ENCODE results near the gene SEMA3F. TPM values are rescaled to one million over a fixed set of nuclear protein-coding genes. Genes with fewer than 3 reads are reported as not detected.
A peak's percentile ranks its signal among the peaks of the same experiment; 100 is the strongest.

The SEMA3F gene
- total RNA-seq, 4 donors from 2014 or later, result 106 to 151 (median 120) TPM

GRCh38 chr3:50186096-50186495, 31.0 kb downstream of the SEMA3F start:
- intact Hi-C loops (cut with DNase I; ENCODE audit: low total_unique reads), result no loop called here
- TF ChIP-seq, protein P1, sequence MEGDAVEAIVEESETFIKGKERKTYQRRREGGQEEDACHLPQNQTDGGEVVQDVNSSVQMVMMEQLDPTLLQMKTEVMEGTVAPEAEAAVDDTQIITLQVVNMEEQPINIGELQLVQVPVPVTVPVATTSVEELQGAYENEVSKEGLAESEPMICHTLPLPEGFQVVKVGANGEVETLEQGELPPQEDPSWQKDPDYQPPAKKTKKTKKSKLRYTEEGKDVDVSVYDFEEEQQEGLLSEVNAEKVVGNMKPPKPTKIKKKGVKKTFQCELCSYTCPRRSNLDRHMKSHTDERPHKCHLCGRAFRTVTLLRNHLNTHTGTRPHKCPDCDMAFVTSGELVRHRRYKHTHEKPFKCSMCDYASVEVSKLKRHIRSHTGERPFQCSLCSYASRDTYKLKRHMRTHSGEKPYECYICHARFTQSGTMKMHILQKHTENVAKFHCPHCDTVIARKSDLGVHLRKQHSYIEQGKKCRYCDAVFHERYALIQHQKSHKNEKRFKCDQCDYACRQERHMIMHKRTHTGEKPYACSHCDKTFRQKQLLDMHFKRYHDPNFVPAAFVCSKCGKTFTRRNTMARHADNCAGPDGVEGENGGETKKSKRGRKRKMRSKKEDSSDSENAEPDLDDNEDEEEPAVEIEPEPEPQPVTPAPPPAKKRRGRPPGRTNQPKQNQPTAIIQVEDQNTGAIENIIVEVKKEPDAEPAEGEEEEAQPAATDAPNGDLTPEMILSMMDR (IDR thresholded peaks at IDR 0.05), result no peak
- TF ChIP-seq POLR2A (IDR thresholded peaks at IDR 0.05), result no peak
- no peak overlapping the region for H3K4me3 ChIP-seq (ENCODE audit: low read depth, poor library complexity, severe bottlenecking)
- DNase-seq (ENCODE audit: low spot score in 2 of 2), result no peak
- WGBS, 2 donors, result 85 to 96% methylated on average over 4 to 10 of the region's 10 CpGs

DNA sequence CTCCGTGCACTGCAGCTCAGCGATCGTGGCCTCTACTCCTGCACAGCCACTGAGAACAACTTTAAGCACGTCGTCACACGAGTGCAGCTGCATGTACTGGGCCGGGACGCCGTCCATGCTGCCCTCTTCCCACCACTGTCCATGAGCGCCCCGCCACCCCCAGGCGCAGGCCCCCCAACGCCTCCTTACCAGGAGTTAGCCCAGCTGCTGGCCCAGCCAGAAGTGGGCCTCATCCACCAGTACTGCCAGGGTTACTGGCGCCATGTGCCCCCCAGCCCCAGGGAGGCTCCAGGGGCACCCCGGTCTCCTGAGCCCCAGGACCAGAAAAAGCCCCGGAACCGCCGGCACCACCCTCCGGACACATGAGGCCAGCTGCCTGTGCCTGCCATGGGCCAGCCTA, 32.6 kb downstream of the SEMA3F start:
- intact Hi-C loops (cut with DNase I; ENCODE audit: low total_unique reads), result loop anchor here (2.0 kb wide), 1 partner anchor 67 kb away; no protein-coding TSS in a partner anchor
- DNase-seq (ENCODE audit: low spot score in 2 of 2), result no peak
- TF ChIP-seq, protein P1 (IDR thresholded peaks at IDR 0.05), result no peak
- TF ChIP-seq POLR2A (IDR thresholded peaks at IDR 0.05), result no peak
- no peak overlapping the region for H3K4me3 ChIP-seq (ENCODE audit: low read depth, poor library complexity, severe bottlenecking)
- WGBS, 2 donors, result 89% methylated on average over 18 to 19 of the region's 19 CpGs

GRCh38 chr3:50189274-50189673, 34.1 kb downstream of the SEMA3F start:
- 7 to 14% methylated on average over 5 of the region's 5 CpGs for WGBS, 2 donors

DNA sequence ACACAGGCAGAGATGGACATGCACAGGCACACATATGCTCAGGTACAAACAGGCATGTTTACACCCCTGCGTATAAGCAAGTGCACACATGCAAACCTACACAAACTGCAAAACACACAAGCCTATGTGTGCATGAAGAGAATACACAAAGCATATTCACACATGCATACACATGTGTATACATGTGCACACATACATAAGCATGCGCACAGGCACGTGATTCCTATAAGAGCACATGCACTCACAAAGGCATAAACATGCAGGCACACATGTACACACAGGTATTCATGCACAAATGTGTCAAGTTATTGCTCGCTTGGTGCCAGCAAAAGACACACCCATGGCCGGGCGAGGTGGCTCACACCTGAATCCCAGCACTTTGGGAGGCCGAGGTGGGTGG, 34.9 kb downstream of the SEMA3F start:
- intact Hi-C loops (cut with DNase I; ENCODE audit: low total_unique reads), result loop anchor here (2.0 kb wide), 1 partner anchor 69 kb away; no protein-coding TSS in a partner anchor
- no peak overlapping the region for H3K4me3 ChIP-seq (ENCODE audit: low read depth, poor library complexity, severe bottlenecking)
- 53 to 57% methylated on average over 7 of the region's 7 CpGs for WGBS, 2 donors
- TF ChIP-seq POLR2A (IDR thresholded peaks at IDR 0.05), result no peak
- TF ChIP-seq, protein P1 (IDR thresholded peaks at IDR 0.05), result no peak
- DNase-seq (ENCODE audit: low spot score in 2 of 2), result no peak

More at GRCh38 chr3:50189274-50189673, 34.1 kb downstream of the SEMA3F start:
- TF ChIP-seq, protein P1 (IDR thresholded peaks at IDR 0.05), result peak in 1 of 3 donors; percentile 63
- TF ChIP-seq POLR2A (IDR thresholded peaks at IDR 0.05), result no peak
- peak; percentile 62 to 93 for DNase-seq (ENCODE audit: low spot score in 2 of 2)
- no peak overlapping the region for H3K4me3 ChIP-seq (ENCODE audit: low read depth, poor library complexity, severe bottlenecking)
- intact Hi-C loops (cut with DNase I; ENCODE audit: low total_unique reads), result loop anchor here (2.0 kb wide), 1 partner anchor 68 kb away; no protein-coding TSS in a partner anchor

GRCh38 chr3:50190936-50191660, 36.0 kb downstream of the SEMA3F start, which contains the start of gene GNAT1:
Gene GNAT1, plus strand, starts transcription at chr3:50191610. Its CDS starts 116 bp downstream, at chr3:50191726.
- DNase-seq (ENCODE audit: low spot score in 2 of 2), result no peak
- WGBS, 2 donors, result 68 to 69% methylated on average over 8 of the region's 8 CpGs
- H3K4me3 ChIP-seq (ENCODE audit: low read depth, poor library complexity, severe bottlenecking), result no peak within 1 kb of the TSS
- intact Hi-C loops (cut with DNase I; ENCODE audit: low total_unique reads), result no loop called here
- no peak for TF ChIP-seq POLR2A (IDR thresholded peaks at IDR 0.05)
- TF ChIP-seq, protein P1 (IDR thresholded peaks at IDR 0.05), result no peak
